NCI-H128 (cell line): ENCODE results near the gene TTC22.

Experiments used
- DNase-seq: peaks from one replicate; lab custom pipeline; 2025; ENCODE audit not compliant: unreplicated experiment; lab: John Stamatoyannopoulos, UW

Gene TTC22

GRCh38 chr1:54834007-54834541 lies 33.0 kb upstream of the TTC22 start:
- DNase-seq, result no peak

GRCh38 chr1:54833121-54833520 lies 32.0 kb upstream of the TTC22 start:
- DNase-seq, result no peak

GRCh38 chr1:54826226-54826816 lies 25.2 kb upstream of the TTC22 start:
- DNase-seq, result no peak

- DNase-seq, result no peak
These were observed 24.6 kb upstream of the TTC22 start for GRCh38 chr1:54825696-54826095.

- no peak for DNase-seq
These were observed 22.5 kb upstream of the TTC22 start for GRCh38 chr1:54823670-54824069.

- DNase-seq, result no peak
These were observed 18.6 kb upstream of the TTC22 start for GRCh38 chr1:54819733-54820132.

GRCh38 chr1:54819195-54819536 lies 18.0 kb upstream of the TTC22 start:
- DNase-seq, result no peak

- no peak for DNase-seq
These were observed 17.5 kb upstream of the TTC22 start for GRCh38 chr1:54818461-54819194.

- no peak for DNase-seq
These were observed 15.8 kb upstream of the TTC22 start for GRCh38 chr1:54816951-54817350.

GRCh38 chr1:54816130-54816529 lies 15.0 kb upstream of the TTC22 start:
- no peak for DNase-seq

GRCh38 chr1:54815086-54815876 lies 14.2 kb upstream of the TTC22 start:
- DNase-seq, result no peak

GRCh38 chr1:54814571-54814970 lies 13.4 kb upstream of the TTC22 start:
- DNase-seq, result no peak

- no peak for DNase-seq
These were observed 13.0 kb upstream of the TTC22 start for GRCh38 chr1:54814126-54814498.

GRCh38 chr1:54813485-54814125 lies 12.5 kb upstream of the TTC22 start:
- no peak for DNase-seq

GRCh38 chr1:54812801-54813484 lies 11.8 kb upstream of the TTC22 start:
- DNase-seq, result no peak

GRCh38 chr1:54811739-54812655 lies 10.9 kb upstream of the TTC22 start:
- DNase-seq, result no peak

GRCh38 chr1:54811066-54811465 lies 9.9 kb upstream of the TTC22 start:
- DNase-seq, result no peak

- DNase-seq, result no peak
These were observed 9.2 kb upstream of the TTC22 start for GRCh38 chr1:54810153-54810942.

- DNase-seq, result no peak
These were observed 8.5 kb upstream of the TTC22 start for GRCh38 chr1:54809496-54810074.
